Suprapubic skin (tissue), 4 donors: ENCODE measurements around the gene ANKRD13B.

Experiments
- POLR2A ChIP-seq, 2 donors: fragments of 450-650 bp; IDR thresholded peaks; one replicate each; pipeline ENCODE4 v1.6.1; 2017; ENCODE audit warnings: antibody characterized with exemption in 2 of 2, mild to moderate bottlenecking in 2 of 2, moderate library complexity in 2 of 2
- POLR2AphosphoS5 ChIP-seq, 3 donors: sonication (generic); formaldehyde crosslinking; IDR thresholded peaks; one replicate each; pipeline ENCODE4 v1.6.1; 2017; ENCODE audit warnings: antibody characterized with exemption in 3 of 3
- TF ChIP-seq, protein P1 (sequence below), 2 donors: fragments of 200-600 bp in 1 of 2; fragments of 450-650 bp in 1 of 2; sonication (generic) in 1 of 2; IDR thresholded peaks; one replicate each; pipeline ENCODE4 v1.5.1; 2016 to 2019; ENCODE audit warnings: antibody characterized with exemption in 2 of 2, mild to moderate bottlenecking in 1 of 2, moderate library complexity in 1 of 2

DNA sequence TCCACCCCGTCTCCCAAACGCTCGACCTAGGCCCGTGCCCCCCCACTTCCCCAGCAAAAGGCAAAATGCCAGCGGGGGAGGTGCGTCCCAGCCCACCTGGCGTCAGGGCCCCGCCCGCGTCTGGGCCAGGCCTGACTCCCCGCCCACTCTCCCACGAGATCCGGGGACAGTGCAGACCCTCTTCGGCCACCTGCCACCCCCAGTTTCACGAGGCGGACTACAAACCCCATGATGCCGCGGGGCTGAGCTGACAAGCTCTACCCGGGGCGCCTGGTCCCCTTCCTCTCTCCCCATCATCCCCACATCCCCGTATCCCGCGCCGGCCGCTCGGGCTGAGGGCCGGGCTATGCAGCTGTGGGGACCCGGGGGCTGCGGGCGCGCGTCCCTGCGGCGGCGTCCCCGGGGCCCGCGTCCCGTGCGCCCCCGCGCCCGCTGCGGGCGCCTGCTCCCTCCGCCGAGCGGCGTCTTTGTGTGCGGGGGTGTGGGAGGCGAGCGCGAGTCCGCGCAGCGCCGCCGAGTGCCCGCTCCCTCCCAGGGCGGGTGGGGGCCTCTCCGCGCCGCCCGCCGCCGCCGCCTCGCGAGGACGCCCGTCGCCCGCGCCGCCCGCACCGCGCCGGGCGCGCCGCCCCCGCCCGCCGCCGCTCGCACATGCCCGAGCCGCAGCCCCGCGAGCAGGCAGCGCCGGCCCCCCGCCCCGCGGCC lies at the start of gene ANKRD13B:
- TF ChIP-seq, protein P1, sequence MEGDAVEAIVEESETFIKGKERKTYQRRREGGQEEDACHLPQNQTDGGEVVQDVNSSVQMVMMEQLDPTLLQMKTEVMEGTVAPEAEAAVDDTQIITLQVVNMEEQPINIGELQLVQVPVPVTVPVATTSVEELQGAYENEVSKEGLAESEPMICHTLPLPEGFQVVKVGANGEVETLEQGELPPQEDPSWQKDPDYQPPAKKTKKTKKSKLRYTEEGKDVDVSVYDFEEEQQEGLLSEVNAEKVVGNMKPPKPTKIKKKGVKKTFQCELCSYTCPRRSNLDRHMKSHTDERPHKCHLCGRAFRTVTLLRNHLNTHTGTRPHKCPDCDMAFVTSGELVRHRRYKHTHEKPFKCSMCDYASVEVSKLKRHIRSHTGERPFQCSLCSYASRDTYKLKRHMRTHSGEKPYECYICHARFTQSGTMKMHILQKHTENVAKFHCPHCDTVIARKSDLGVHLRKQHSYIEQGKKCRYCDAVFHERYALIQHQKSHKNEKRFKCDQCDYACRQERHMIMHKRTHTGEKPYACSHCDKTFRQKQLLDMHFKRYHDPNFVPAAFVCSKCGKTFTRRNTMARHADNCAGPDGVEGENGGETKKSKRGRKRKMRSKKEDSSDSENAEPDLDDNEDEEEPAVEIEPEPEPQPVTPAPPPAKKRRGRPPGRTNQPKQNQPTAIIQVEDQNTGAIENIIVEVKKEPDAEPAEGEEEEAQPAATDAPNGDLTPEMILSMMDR (IDR thresholded peaks at IDR 0.05) = no peak
- TF ChIP-seq POLR2A (IDR thresholded peaks at IDR 0.05) (no peak), POLR2AphosphoS5 (IDR thresholded peaks at IDR 0.05) (no peak)
